Loucy (cell line): ENCODE results near the gene ELOVL7.

Source experiments
- H2AFZ ChIP-seq: fragments of 200-600 bp; sonication (generic); 2 replicates; pipeline ENCODE4 v1.6.0; 2016; ENCODE audit warnings: antibody characterized with exemption, mild to moderate bottlenecking, low read length, moderate library complexity
- H3F3A ChIP-seq: fragments of 200-600 bp; 2 replicates; pipeline ENCODE4 v1.6.0; 2016; ENCODE audit warnings: antibody characterized with exemption, low read depth, mild to moderate bottlenecking
- H3K27me3 ChIP-seq: fragments of 200-600 bp; sonication (generic); 2 replicates; pipeline ENCODE4 v1.6.1; 2014; ENCODE audit warnings: low read length, mild to moderate bottlenecking; ENCODE audit not compliant: insufficient read depth, poor library complexity, severe bottlenecking
- H3K36me3 ChIP-seq: fragments of 200-600 bp; sonication (generic); 2 replicates; pipeline ENCODE4 v1.6.1; 2016; ENCODE audit warnings: low read length; ENCODE audit not compliant: insufficient read depth
- H3K4me1 ChIP-seq: fragments of 200-600 bp; sonication (generic); 2 replicates; pipeline ENCODE4 v1.5.1; 2014; ENCODE audit warnings: low read length, mild to moderate bottlenecking; ENCODE audit not compliant: insufficient read depth, poor library complexity, severe bottlenecking
- H3K4me2 ChIP-seq: fragments of 200-600 bp; sonication (generic); 2 replicates; pipeline ENCODE4 v1.6.0; 2014; ENCODE audit warnings: antibody characterized with exemption, low read length, low read depth, mild to moderate bottlenecking; ENCODE audit not compliant: poor library complexity, severe bottlenecking
- H3K4me3 ChIP-seq: fragments of 200-600 bp; sonication (generic); 2 replicates; pipeline ENCODE4 v1.5.1; 2014; ENCODE audit warnings: low read length, mild to moderate bottlenecking, mixed read lengths; ENCODE audit not compliant: poor library complexity, severe bottlenecking
- H3K79me2 ChIP-seq: fragments of 200-600 bp; sonication (generic); 2 replicates; pipeline ENCODE4 v1.6.1; 2014; ENCODE audit warnings: low read length; ENCODE audit not compliant: insufficient read depth
- H3K9ac ChIP-seq: fragments of 200-600 bp; sonication (generic); 2 replicates; pipeline ENCODE4 v1.6.0; 2014; ENCODE audit warnings: mild to moderate bottlenecking, low read depth, low read length, moderate library complexity; ENCODE audit not compliant: poor library complexity, severe bottlenecking
- H3K9me2 ChIP-seq: fragments of 200-600 bp; sonication (generic); replicated peaks from 2 replicates; pipeline ENCODE4 v1.6.1; 2016; ENCODE audit warnings: low read depth, low read length, mixed read lengths
- H3K9me3 ChIP-seq: fragments of 200-600 bp; sonication (generic); 2 replicates; pipeline ENCODE4 v1.6.1; 2014; ENCODE audit warnings: mild to moderate bottlenecking, antibody characterized with exemption, low read length, low read depth; ENCODE audit not compliant: insufficient read depth
- H4K20me1 ChIP-seq: fragments of 200-600 bp; sonication (generic); 2 replicates; pipeline ENCODE4 v1.6.0; 2014; ENCODE audit warnings: antibody characterized with exemption, low read length, mild to moderate bottlenecking; ENCODE audit not compliant: insufficient read depth, poor library complexity, severe bottlenecking
- EZH2phosphoT487 ChIP-seq: fragments of 200-600 bp; IDR thresholded peaks from 2 replicates; pipeline ENCODE4 v1.6.1; 2018; ENCODE audit warnings: antibody characterized with exemption, mild to moderate bottlenecking, moderate library complexity, borderline replicate concordance
- TF ChIP-seq, protein P1 (sequence below): fragments of 200-600 bp; sonication (generic); conservative IDR thresholded peaks from 2 replicates; pipeline ENCODE4 v1.5.1; 2014; ENCODE audit warnings: mild to moderate bottlenecking, antibody characterized with exemption, low read length

The ELOVL7 gene

DNA sequence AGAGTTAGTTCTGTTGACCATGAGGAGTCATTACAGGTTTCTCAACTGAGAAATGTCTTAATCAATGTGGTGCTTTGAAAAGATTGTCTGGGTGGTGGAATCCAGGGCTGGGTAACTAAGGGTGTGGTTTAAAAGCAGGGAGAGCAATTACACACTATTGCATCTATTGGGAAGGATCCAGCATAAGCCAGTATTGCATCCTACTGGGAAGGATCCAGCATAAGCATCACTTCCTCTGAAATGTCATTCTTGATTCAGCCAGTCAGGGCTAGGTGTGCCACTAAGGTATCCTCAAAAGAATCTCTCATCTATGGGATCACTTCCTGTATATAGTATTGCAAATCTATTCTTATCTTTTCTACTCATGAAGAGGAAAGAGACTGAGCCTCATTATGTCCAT, 38.6 kb downstream of the ELOVL7 start:
- no peaks in the 10 kb centered on the region for H3F3A ChIP-seq
- no peak overlapping the region for H2AFZ ChIP-seq
- H4K20me1 ChIP-seq: no peaks in the 10 kb centered on the region
- H3K9me3 ChIP-seq: no peaks in the 10 kb centered on the region
- H3K9ac ChIP-seq: no peak overlapping the region
- TF ChIP-seq, protein P1, sequence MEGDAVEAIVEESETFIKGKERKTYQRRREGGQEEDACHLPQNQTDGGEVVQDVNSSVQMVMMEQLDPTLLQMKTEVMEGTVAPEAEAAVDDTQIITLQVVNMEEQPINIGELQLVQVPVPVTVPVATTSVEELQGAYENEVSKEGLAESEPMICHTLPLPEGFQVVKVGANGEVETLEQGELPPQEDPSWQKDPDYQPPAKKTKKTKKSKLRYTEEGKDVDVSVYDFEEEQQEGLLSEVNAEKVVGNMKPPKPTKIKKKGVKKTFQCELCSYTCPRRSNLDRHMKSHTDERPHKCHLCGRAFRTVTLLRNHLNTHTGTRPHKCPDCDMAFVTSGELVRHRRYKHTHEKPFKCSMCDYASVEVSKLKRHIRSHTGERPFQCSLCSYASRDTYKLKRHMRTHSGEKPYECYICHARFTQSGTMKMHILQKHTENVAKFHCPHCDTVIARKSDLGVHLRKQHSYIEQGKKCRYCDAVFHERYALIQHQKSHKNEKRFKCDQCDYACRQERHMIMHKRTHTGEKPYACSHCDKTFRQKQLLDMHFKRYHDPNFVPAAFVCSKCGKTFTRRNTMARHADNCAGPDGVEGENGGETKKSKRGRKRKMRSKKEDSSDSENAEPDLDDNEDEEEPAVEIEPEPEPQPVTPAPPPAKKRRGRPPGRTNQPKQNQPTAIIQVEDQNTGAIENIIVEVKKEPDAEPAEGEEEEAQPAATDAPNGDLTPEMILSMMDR: no peak
- TF ChIP-seq EZH2phosphoT487: no peak
- no peaks in the 10 kb centered on the region for H3K27me3 ChIP-seq
- no peak overlapping the region for H3K4me2 ChIP-seq
- no peaks in the 10 kb centered on the region for H3K4me1 ChIP-seq
- H3K9me2 ChIP-seq: no peaks in the 10 kb centered on the region
- no peaks in the 10 kb centered on the region for H3K36me3 ChIP-seq
- no peaks in the 10 kb centered on the region for H3K79me2 ChIP-seq
- no peak overlapping the region for H3K4me3 ChIP-seq

DNA sequence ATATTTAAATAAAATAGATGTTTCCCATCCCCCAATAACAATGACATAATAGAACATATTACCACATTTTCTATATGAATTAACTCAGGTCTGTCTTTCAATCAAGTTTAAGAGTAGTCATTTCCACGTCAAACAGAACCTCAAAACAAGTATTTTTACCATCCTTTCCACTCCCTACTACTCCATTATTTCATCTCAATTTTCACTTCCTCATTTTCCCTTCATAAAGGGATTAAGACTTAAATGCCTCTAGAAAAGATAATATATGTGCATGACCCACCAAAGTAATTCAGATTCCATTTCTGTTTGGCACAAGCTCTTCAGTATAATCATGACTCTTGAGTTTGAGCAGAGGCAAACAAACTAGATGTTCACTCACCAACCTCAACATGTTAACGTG, 40.4 kb downstream of the ELOVL7 start:
- TF ChIP-seq, protein P1: no peak
- TF ChIP-seq EZH2phosphoT487: no peak
- Histone ChIP-seq H3K9me2 (no peaks in the 10 kb centered on the region), H3K4me3 (no peak overlapping the region), H3K27me3 (no peaks in the 10 kb centered on the region), H3K79me2 (no peaks in the 10 kb centered on the region), H3K4me1 (no peaks in the 10 kb centered on the region), H3F3A (no peaks in the 10 kb centered on the region), H3K9me3 (no peaks in the 10 kb centered on the region), H3K36me3 (no peaks in the 10 kb centered on the region), H3K4me2 (no peak overlapping the region), H2AFZ (no peak overlapping the region), H4K20me1 (no peaks in the 10 kb centered on the region), H3K9ac (no peak overlapping the region)

DNA sequence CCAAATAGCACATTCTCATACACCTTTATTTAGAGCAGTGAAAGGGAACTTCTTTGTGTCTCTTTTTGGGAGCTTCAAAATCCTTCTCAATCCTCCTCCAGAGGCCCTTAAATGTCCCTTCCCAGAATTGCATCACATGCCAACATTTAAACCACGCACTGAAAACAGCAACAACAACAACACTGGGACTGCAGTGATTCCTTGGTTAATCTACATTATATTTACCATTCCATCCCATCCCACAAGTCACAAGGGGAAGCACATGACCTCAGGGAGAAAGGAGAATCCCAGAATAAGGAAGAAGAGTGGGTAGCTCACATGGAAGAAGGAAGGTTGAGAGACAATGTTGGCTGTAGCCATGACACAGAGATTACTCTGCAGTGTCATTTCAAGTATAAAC, 41.1 kb downstream of the ELOVL7 start:
- H3K27me3 ChIP-seq: no peaks in the 10 kb centered on the region
- H3K4me1 ChIP-seq: no peaks in the 10 kb centered on the region
- no peaks in the 10 kb centered on the region for H4K20me1 ChIP-seq
- H3K4me2 ChIP-seq: no peak overlapping the region
- no peaks in the 10 kb centered on the region for H3K9me3 ChIP-seq
- H3K4me3 ChIP-seq: no peak overlapping the region
- TF ChIP-seq, protein P1: no peak
- no peak for TF ChIP-seq EZH2phosphoT487
- H3K9ac ChIP-seq: no peak overlapping the region
- no peaks in the 10 kb centered on the region for H3K9me2 ChIP-seq
- no peaks in the 10 kb centered on the region for H3K36me3 ChIP-seq
- H3K79me2 ChIP-seq: no peaks in the 10 kb centered on the region
- H3F3A ChIP-seq: no peaks in the 10 kb centered on the region
- no peak overlapping the region for H2AFZ ChIP-seq
